Ascending aorta (tissue), 2 donors: ENCODE data around the gene IFI16. TPM values are rescaled to one million over a fixed set of nuclear protein-coding genes. Genes with fewer than 3 reads are reported as not detected.
A peak's percentile ranks its signal among the peaks of the same experiment; 100 is the strongest.
"Not testable (repeated sequence)": the region's sequence is repeated elsewhere in the genome, so short reads cannot be mapped to it uniquely, and the experiment has no call there.

Source experiments
- DNase-seq, 2 donors: peaks; one replicate each; pipeline ENCODE4 v3.0.0-alpha.2; 2019; ENCODE audit warnings: low spot score in 2 of 2
- H3K27ac ChIP-seq, 2 donors: fragments of 200-600 bp; sonication (generic); one replicate each; pipeline ENCODE4 v1.5.1; 2016 to 2017; ENCODE audit warnings: mild to moderate bottlenecking in 1 of 2
- H3K27me3 ChIP-seq: fragments of 200-600 bp; sonication (generic); one replicate; pipeline ENCODE4 v1.5.1; 2017
- H3K36me3 ChIP-seq, 2 donors: fragments of 200-600 bp; sonication (generic); one replicate each; pipeline ENCODE4 v1.5.1; 2016
- H3K4me1 ChIP-seq, 2 donors: fragments of 200-600 bp; sonication (generic); one replicate each; pipeline ENCODE4 v1.5.1; 2016 to 2017; ENCODE audit warnings: mild to moderate bottlenecking in 1 of 2
- H3K4me3 ChIP-seq, 2 donors: fragments of 200-600 bp; sonication (generic); one replicate each; pipeline ENCODE4 v1.5.1; 2016 to 2017; ENCODE audit warnings: mild to moderate bottlenecking in 1 of 2
- H3K9me3 ChIP-seq, 2 donors: fragments of 200-600 bp; sonication (generic); one replicate each; pipeline ENCODE4 v1.5.1; 2016
- intact Hi-C: fragments of 100-400 bp; cut with DNase I; formaldehyde crosslinking; loops from one replicate; pipeline ENCODE4 v1.15.1; 2023
- total RNA-seq: library from RNA; depleted of rRNA; stranded (reverse); fragments of >200 nt; gene quantifications from one replicate; pipeline ENCODE4 v1.1.0, GENCODE V29; 2016
- TF ChIP-seq, protein P1 (sequence below), 3 experiments: fragments of 200-600 bp in 2 of 3; fragments of 450-650 bp in 1 of 3; sonication (generic) in 2 of 3; IDR thresholded peaks; one replicate each; pipeline ENCODE4 v1.5.1; 2016 to 2019; ENCODE audit warnings: antibody characterized with exemption in 3 of 3, mild to moderate bottlenecking in 1 of 3, moderate library complexity in 1 of 3

IFI16 gene
- total RNA-seq, 1 donor from 2014 or later = 61.2 TPM

DNA sequence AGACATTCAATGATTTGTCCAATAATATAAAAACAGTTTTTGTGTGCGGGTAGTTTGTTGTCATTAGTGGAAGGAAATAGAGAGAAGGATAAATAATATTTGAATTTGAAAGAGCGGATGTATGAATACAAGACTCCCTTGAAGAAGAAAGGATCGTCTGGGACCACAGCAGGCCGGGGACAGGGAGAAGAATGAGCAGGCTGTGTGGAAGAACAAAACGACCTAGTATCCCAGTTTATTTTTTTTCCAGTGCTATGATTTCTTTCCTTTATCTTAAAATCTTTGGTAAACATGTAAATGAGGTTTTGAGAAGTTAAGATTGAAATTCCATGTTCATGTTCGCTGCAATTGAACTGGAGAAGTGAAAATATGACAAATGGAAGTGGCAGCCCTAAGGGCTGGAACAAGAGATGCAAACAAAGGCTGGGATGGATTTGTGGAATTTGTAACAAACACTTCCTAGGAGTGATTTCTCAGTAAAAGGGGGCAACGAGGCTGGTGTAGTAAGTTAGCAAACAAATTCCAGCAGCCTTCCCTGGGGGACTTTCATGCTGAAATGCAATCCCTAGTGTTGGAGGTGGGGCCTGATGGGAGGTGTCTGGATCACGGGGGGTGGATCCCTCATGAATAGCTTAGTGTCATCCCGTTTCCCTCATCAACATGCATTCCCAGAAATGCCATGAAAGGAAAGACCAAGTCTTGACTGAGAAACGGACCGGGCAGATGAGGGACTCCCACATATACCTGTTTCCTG, 10.2 kb upstream of the IFI16 start:
- H3K27me3 ChIP-seq = no peaks in the 10 kb centered on the region
- H3K36me3 ChIP-seq = no peaks in the 10 kb centered on the region
- H3K4me1 ChIP-seq = no peaks in the 10 kb centered on the region
- H3K4me3 ChIP-seq = peak overlapping the region; percentile 44 to 64
- TF ChIP-seq, protein P1, sequence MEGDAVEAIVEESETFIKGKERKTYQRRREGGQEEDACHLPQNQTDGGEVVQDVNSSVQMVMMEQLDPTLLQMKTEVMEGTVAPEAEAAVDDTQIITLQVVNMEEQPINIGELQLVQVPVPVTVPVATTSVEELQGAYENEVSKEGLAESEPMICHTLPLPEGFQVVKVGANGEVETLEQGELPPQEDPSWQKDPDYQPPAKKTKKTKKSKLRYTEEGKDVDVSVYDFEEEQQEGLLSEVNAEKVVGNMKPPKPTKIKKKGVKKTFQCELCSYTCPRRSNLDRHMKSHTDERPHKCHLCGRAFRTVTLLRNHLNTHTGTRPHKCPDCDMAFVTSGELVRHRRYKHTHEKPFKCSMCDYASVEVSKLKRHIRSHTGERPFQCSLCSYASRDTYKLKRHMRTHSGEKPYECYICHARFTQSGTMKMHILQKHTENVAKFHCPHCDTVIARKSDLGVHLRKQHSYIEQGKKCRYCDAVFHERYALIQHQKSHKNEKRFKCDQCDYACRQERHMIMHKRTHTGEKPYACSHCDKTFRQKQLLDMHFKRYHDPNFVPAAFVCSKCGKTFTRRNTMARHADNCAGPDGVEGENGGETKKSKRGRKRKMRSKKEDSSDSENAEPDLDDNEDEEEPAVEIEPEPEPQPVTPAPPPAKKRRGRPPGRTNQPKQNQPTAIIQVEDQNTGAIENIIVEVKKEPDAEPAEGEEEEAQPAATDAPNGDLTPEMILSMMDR (IDR thresholded peaks at IDR 0.05) = no peak
- no peaks in the 10 kb centered on the region for H3K9me3 ChIP-seq
- peak in 1 of 2 donors; percentile 89 for DNase-seq
- peak overlapping the region; percentile 72 to 83 for H3K27ac ChIP-seq
- intact Hi-C loops = loop anchor here (1.0 to 5.0 kb wide), 4 partner anchors 10 to 1032 kb away; partner anchors contain the start of gene IFI16

DNA sequence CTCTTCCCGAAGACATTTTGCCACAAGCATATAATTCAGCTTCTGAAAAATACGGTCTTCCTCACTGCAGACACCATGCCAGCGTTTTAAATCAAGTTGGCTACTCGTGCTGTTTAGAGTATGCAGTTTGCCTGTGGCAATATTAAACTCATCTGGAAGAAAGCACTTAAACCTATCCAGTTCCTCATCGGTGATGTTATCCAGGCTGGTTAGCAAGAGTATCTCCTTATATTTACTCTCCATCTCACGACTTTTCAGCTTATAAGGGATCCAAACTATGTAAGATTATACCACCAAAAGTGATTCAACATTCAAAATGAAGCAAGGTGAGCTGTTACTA, 9.7 kb upstream of the IFI16 start:
- Histone ChIP-seq H3K27me3 (no peaks in the 10 kb centered on the region), H3K4me3 (peak overlapping the region; percentile 44 to 64), H3K4me1 (no peaks in the 10 kb centered on the region), H3K27ac (peak overlapping the region; percentile 72 to 83), H3K36me3 (no peaks in the 10 kb centered on the region), H3K9me3 (no peaks in the 10 kb centered on the region)
- intact Hi-C loops = loop anchor here (1.0 to 5.0 kb wide), 2 partner anchors 9 to 1033 kb away; partner anchors contain the start of gene IFI16
- DNase-seq = no peak
- TF ChIP-seq, protein P1 (IDR thresholded peaks at IDR 0.05) = no peak

DNA sequence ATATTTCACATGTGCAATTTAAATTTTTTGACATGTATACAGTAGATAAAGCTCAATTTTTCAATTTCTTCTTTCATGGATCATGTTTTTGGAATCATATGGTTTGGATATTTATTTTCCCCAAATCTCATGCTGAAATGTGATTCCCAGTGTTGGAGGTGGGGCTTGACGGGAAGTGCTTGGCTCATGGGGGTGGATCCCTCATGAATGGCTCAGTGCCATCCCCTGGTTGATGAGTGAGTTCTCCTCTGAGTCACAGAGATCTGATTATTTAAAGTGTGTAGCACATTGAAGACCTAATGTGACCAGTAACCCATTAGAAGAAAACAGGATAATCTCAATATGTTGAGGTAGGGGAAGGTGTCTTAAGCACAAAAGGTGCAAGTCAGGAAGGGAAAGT, 9.1 kb upstream of the IFI16 start:
- DNase-seq = peak; percentile 43 to 89
- intact Hi-C loops = loop anchor here (1.0 to 5.0 kb wide), 2 partner anchors 9 to 1033 kb away; partner anchors contain the start of gene IFI16
- H3K27me3 ChIP-seq = no peaks in the 10 kb centered on the region
- H3K4me1 ChIP-seq = no peaks in the 10 kb centered on the region
- TF ChIP-seq, protein P1 (IDR thresholded peaks at IDR 0.05) = no peak
- H3K27ac ChIP-seq = peak overlapping the region in 1 of 2 donors; percentile 83
- no peaks in the 10 kb centered on the region for H3K9me3 ChIP-seq
- H3K4me3 ChIP-seq = peak overlapping the region; percentile 7 to 64
- no peaks in the 10 kb centered on the region for H3K36me3 ChIP-seq

DNA sequence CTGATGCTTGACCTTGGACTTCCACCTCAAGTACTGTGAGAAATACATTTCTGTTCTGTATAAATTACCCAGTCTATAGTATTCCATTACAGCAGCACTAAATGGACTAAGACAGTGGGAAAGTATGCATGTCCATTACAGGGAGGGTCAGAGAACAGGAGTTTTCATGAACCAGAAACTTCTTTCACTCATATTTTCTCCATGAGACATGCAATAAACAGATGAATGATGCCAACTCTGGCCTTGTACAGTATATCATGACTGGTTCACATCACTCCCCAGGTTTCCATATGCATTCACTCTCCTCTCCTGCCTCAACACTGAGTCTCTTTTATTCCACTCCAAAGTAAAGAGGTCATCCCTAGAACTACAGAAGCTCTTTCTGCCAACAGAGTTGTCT, 4.5 kb upstream of the IFI16 start:
- H3K36me3 ChIP-seq = no peaks in the 10 kb centered on the region
- H3K4me3 ChIP-seq = no peak overlapping the region
- H3K9me3 ChIP-seq = no peaks in the 10 kb centered on the region
- DNase-seq = no peak
- intact Hi-C loops = no loop called here
- TF ChIP-seq, protein P1 (IDR thresholded peaks at IDR 0.05) = no peak
- H3K27me3 ChIP-seq = no peaks in the 10 kb centered on the region
- no peaks in the 10 kb centered on the region for H3K4me1 ChIP-seq
- H3K27ac ChIP-seq = peak overlapping the region; percentile 20 to 29

DNA sequence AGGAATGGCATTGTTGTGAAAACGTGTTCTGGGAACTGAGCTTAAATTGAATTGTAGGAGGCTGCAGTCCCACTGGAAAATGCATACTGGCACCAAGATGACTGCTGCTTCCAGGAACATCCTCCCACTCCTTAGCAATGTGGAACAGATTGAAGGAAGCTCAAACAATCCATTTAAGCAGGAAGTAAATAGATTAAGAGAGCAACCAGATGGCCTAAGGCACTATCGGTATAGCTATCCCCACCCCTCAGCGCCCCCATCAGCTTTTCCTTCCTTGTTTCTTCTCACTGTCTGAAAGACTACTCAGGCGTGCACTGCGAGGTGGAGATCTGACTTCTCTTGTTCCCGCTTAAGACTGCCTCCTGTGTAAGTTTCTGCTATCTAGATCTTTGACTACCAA, 4.0 kb upstream of the IFI16 start:
- TF ChIP-seq, protein P1 (IDR thresholded peaks at IDR 0.05) = no peak
- H3K36me3 ChIP-seq = no peaks in the 10 kb centered on the region
- peak overlapping the region; percentile 20 to 44 for H3K27ac ChIP-seq
- no peak for DNase-seq
- H3K9me3 ChIP-seq = no peaks in the 10 kb centered on the region
- intact Hi-C loops = no loop called here
- no peaks in the 10 kb centered on the region for H3K27me3 ChIP-seq
- H3K4me1 ChIP-seq = no peaks in the 10 kb centered on the region
- H3K4me3 ChIP-seq = peak overlapping the region in 1 of 2 donors; percentile 3

DNA sequence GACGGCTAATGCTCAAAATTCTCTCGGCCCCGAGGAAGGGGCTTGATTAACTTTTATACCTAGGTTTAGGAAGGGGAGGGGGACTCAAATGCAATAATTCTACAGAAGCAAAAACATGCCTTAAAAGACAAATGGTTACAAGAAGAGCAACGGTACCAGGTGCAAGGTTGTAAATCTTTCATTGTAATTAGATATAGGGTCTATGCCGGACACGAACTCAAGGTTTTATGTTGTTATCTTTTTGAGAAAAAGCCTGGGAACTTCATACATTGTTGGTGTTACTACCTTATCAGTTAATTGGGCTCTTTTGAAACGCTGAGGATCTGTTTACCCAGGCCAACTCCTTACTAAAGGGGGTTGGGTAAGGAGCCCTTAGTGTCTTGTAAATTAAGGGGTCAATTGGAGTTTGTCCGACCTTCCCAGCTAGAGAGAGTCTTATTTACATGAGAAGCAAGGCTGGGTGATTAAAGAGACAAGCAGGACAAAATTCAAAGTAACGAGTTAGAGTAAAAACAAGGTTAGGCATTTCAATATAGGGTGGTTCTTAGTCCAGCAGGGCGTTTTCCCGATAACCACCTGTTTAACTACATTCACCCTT, 3.4 kb upstream of the IFI16 start:
- H3K36me3 ChIP-seq, H3K9me3 ChIP-seq, H3K27me3 ChIP-seq, H3K4me1 ChIP-seq, DNase-seq, intact Hi-C loops: not testable (repeated sequence)
- Histone ChIP-seq H3K4me3 (peak overlapping the region in 1 of 2 donors; percentile 3), H3K27ac (peak overlapping the region in 1 of 2 donors; percentile 44)
